HEK293T (cell line): ENCODE results near the gene PLPPR1.

ENCODE experiments used
- ARNT ChIP-seq: fragments of 450-650 bp; IDR thresholded peaks from 2 replicates; pipeline ENCODE4 v1.6.1; 2017; ENCODE audit warnings: mild to moderate bottlenecking
- BHLHE40 ChIP-seq: fragments of 450-650 bp; IDR thresholded peaks from 2 replicates; pipeline ENCODE4 v1.6.1; 2016; ENCODE audit warnings: mild to moderate bottlenecking, moderate library complexity, borderline replicate concordance
- ELF4 ChIP-seq: fragments of 450-650 bp; IDR thresholded peaks from 2 replicates; pipeline ENCODE4 v1.6.1; 2017; ENCODE audit warnings: antibody characterized with exemption
- FOXM1 ChIP-seq: fragments of 450-650 bp; IDR thresholded peaks from 2 replicates; pipeline ENCODE4 v1.6.1; 2017; ENCODE audit warnings: mild to moderate bottlenecking, borderline replicate concordance
- NFRKB ChIP-seq: fragments of 450-650 bp; IDR thresholded peaks from 2 replicates; pipeline ENCODE4 v1.6.1; 2016; ENCODE audit warnings: mild to moderate bottlenecking, moderate library complexity
- SP1 ChIP-seq: fragments of 450-650 bp; IDR thresholded peaks from 2 replicates; pipeline ENCODE4 v1.6.1; 2017
- TF ChIP-seq, protein P1 (sequence below): fragments of 450-650 bp; IDR thresholded peaks from 2 replicates; pipeline ENCODE4 v1.6.1; 2016

DNA sequence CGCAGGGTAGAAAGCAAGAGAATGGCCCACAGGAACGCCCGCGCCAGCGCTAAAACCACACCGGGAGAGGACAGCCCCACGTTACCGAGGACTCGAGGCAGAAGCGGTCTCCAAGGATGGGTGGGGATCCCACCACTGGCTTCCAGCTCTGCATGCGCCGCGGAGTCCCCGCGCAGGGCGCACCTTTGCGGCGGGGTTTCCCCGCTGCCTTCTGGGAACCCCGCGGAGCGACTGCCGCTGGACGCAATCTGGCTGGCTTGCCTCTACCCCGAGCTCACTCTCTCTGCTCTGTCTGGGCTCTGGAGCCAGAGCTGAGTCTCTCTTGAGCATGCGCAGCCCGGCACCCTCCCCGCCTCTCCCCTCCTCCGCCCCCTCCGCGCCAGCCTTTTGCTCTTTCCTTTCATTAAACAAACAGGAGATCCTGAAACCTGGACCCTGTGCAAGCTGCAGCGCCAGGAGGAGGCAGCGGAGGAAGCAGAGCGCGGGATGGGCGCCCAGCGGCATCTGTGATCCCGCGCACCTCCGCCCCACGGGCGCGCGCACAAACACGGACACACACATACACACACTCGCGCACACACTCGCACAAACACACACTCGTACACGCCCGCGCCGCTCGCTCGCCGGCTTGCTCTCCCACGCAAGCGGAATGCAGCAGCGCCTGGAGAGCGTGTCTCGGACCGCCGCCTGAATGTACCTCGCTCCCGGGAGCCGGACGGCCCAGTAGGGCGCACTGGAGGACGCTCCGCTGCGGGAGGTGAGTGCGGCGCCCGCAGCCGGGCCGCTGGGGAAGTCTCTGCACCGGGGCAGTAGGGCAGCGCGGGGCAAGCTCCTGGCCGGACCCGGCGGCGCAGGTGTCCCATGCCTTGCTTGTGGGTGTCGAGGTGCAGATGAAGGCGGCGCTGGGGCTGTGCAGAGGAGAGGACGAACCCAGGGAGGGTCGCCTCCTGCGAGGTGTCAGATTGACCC, at the start of gene PLPPR1:
- no peak for TF ChIP-seq ARNT
- TF ChIP-seq NFRKB, result no peak
- TF ChIP-seq BHLHE40, result no peak
- TF ChIP-seq FOXM1, result no peak
- no peak for TF ChIP-seq ELF4
- TF ChIP-seq, protein P1, sequence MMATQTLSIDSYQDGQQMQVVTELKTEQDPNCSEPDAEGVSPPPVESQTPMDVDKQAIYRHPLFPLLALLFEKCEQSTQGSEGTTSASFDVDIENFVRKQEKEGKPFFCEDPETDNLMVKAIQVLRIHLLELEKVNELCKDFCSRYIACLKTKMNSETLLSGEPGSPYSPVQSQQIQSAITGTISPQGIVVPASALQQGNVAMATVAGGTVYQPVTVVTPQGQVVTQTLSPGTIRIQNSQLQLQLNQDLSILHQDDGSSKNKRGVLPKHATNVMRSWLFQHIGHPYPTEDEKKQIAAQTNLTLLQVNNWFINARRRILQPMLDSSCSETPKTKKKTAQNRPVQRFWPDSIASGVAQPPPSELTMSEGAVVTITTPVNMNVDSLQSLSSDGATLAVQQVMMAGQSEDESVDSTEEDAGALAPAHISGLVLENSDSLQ, result no peak
- TF ChIP-seq SP1, result no peak
